A673 (cell line): ENCODE data around the gene UNC13C. TPM values are rescaled to one million over a fixed set of nuclear protein-coding genes. Genes with fewer than 3 reads are reported as not detected.

Experiments
- BruUV-seq: library from RNA; stranded (reverse); fragments of 400-500 nt; replicated peaks from 2 replicates; lab custom pipeline; 2021; lab: Mats Ljungman, UMichigan
- CTCF ChIA-PET: fragments of 300-600 bp; sonication (Branson Sonifier 250); formaldehyde crosslinking; loops from one replicate; lab custom pipeline; 2022; ENCODE audit warnings: antibody characterized with exemption; lab: Charles Lee
- POLR2A ChIA-PET: fragments of 300-600 bp; sonication (Branson Sonifier 250); formaldehyde crosslinking; loops from one replicate; lab custom pipeline; 2022; ENCODE audit warnings: antibody characterized with exemption; ENCODE audit not compliant: low non-redundant PET; lab: Charles Lee
- DNase-seq: peaks from one replicate; pipeline ENCODE4 v3.0.0-alpha.2; 2015; ENCODE audit warnings: low spot score
- H3K27ac ChIP-seq: fragments of 200-600 bp; sonication (generic); 2 replicates; pipeline ENCODE4 v1.5.1; 2016; ENCODE audit warnings: mixed run types, low read depth, mild to moderate bottlenecking, mixed read lengths, antibody characterized with exemption, low read length; ENCODE audit not compliant: poor library complexity, severe bottlenecking
- H3K27me3 ChIP-seq: fragments of 200-600 bp; sonication (generic); replicated peaks from 2 replicates; pipeline ENCODE4 v1.6.1; 2017; ENCODE audit warnings: mixed run types, low read depth, mild to moderate bottlenecking, mixed read lengths, antibody characterized with exemption, low read length; ENCODE audit not compliant: insufficient read depth, poor library complexity
- H3K36me3 ChIP-seq: fragments of 200-600 bp; sonication (generic); 2 replicates; pipeline ENCODE4 v1.6.1; 2016; ENCODE audit warnings: mixed run types, mild to moderate bottlenecking, mixed read lengths, antibody characterized with exemption, low read length; ENCODE audit not compliant: insufficient read depth, poor library complexity, severe bottlenecking
- H3K4me1 ChIP-seq: fragments of 200-600 bp; sonication (generic); 2 replicates; pipeline ENCODE4 v1.6.1; 2017; ENCODE audit warnings: mixed run types, mild to moderate bottlenecking, mixed read lengths, antibody characterized with exemption, low read length; ENCODE audit not compliant: insufficient read depth, poor library complexity, severe bottlenecking
- H3K4me3 ChIP-seq: fragments of 200-600 bp; sonication (generic); 2 replicates; pipeline ENCODE4 v1.5.1; 2016; ENCODE audit warnings: low read depth, mixed run types, mild to moderate bottlenecking, mixed read lengths, low read length; ENCODE audit not compliant: poor library complexity, severe bottlenecking
- H3K9me3 ChIP-seq: fragments of 200-600 bp; sonication (generic); 2 replicates; pipeline ENCODE4 v1.6.1; 2016; ENCODE audit warnings: mixed run types, low read depth, mild to moderate bottlenecking, mixed read lengths, antibody characterized with exemption, low read length; ENCODE audit not compliant: poor library complexity, severe bottlenecking
- EZH2 ChIP-seq: fragments of 200-600 bp; sonication (generic); IDR thresholded peaks from 2 replicates; pipeline ENCODE4 v1.6.1; 2017; ENCODE audit warnings: borderline replicate concordance, low read depth, mild to moderate bottlenecking, mixed read lengths, antibody characterized with exemption, low read length; ENCODE audit not compliant: poor library complexity, severe bottlenecking
- intact Hi-C: fragments of 100-400 bp; cut with micrococcal nuclease; formaldehyde crosslinking; loops from one replicate; pipeline ENCODE4 v1.10.0; 2022; ENCODE audit not compliant: unreplicated experiment
- total RNA-seq: library from RNA; stranded (reverse); gene quantifications from 2 replicates; pipeline ENCODE4 v1.2.3, GENCODE V29; 2021
- TF ChIP-seq, protein P1 (sequence below): fragments of 300-800, 200-600 bp; sonication (generic); conservative IDR thresholded peaks from 2 replicates; pipeline ENCODE4 v1.5.1; 2017; ENCODE audit warnings: low read depth, mild to moderate bottlenecking, antibody characterized with exemption, low read length, moderate library complexity, mixed read lengths

The UNC13C gene
- total RNA-seq, 1 experiment from 2014 or later = not detected

DNA sequence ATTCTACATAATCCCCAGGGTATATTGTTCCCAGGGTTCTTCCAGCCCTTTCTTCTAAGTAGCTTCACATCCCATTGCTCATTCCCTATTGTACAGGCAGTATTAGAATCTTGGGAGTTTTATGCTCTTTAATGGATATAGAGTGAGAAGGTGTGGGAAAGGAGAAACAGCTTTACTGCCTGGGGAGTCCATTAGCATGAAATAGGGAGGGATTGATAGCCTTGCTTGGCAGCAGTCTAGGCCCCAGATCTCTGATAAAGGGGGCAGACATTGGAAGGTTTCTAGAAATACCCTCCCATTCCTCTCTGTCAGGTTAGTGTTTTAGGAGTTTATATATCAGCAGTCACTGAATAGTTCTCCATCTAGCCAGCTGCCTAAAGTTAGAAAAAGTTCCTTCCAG, 334.3 kb downstream of the UNC13C start:
- no peak for TF ChIP-seq EZH2
- TF ChIP-seq, protein P1, sequence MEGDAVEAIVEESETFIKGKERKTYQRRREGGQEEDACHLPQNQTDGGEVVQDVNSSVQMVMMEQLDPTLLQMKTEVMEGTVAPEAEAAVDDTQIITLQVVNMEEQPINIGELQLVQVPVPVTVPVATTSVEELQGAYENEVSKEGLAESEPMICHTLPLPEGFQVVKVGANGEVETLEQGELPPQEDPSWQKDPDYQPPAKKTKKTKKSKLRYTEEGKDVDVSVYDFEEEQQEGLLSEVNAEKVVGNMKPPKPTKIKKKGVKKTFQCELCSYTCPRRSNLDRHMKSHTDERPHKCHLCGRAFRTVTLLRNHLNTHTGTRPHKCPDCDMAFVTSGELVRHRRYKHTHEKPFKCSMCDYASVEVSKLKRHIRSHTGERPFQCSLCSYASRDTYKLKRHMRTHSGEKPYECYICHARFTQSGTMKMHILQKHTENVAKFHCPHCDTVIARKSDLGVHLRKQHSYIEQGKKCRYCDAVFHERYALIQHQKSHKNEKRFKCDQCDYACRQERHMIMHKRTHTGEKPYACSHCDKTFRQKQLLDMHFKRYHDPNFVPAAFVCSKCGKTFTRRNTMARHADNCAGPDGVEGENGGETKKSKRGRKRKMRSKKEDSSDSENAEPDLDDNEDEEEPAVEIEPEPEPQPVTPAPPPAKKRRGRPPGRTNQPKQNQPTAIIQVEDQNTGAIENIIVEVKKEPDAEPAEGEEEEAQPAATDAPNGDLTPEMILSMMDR = no peak
- Histone ChIP-seq H3K27ac (no peak overlapping the region), H3K9me3 (peaks cover 17% of the 10 kb centered on the region), H3K4me1 (no peaks in the 10 kb centered on the region), H3K27me3 (no peaks in the 10 kb centered on the region), H3K36me3 (no peaks in the 10 kb centered on the region), H3K4me3 (no peak overlapping the region)
- POLR2A ChIA-PET = no interaction called here
- intact Hi-C loops = no loop called here
- CTCF ChIA-PET = no interaction called here
- DNase-seq = no peak
- BruUV-seq = no TSS peak

DNA sequence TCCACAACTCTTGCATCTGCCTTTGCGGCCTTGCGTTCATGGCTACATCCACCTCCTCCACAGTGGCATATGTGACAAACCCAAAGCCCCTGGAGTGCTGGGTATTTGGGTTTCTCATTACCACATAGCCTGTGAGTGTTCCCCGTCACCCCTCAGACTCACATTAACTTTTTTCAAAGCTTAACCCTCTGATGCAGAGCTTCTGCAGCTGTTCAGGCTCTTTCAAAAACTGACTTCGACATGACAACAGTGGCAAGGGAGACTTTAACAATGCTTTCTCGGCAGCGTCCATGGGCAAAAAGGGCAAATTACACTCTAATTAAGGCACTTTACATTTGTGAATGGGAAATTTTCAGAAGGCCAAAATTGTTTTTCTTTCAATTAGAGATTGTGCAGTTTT, 343.2 kb downstream of the UNC13C start:
- Histone ChIP-seq H3K36me3 (no peaks in the 10 kb centered on the region), H3K27ac (no peak overlapping the region), H3K9me3 (peaks cover 8% of the 10 kb centered on the region), H3K27me3 (no peaks in the 10 kb centered on the region), H3K4me1 (no peaks in the 10 kb centered on the region), H3K4me3 (no peak overlapping the region)
- BruUV-seq = no TSS peak
- no peak for TF ChIP-seq EZH2
- TF ChIP-seq, protein P1 = no peak
- ChIA-PET CTCF (no interaction called here), POLR2A (no interaction called here)
- no peak for DNase-seq
- intact Hi-C loops = no loop called here

DNA sequence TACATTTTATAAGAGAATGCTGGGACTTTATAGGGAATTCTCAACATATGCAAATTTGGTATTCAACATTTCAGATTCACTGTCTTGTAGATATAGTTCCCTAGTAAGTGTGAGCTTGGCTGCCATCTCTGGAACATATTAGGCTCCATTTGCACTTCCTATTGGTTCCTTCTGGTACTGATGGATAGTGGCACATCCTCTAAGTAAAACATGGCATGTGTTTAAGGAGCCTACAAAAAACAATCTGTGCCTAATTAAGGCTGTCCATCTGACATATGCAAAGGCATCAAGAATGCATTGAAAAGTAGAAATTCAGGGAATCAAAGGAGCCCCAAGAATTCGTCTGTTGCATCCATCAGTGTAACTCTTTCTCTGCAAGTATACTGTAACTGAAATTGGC, 344.1 kb downstream of the UNC13C start:
- Histone ChIP-seq H3K27ac (no peak overlapping the region), H3K4me3 (no peak overlapping the region), H3K36me3 (no peaks in the 10 kb centered on the region), H3K4me1 (no peaks in the 10 kb centered on the region), H3K27me3 (no peaks in the 10 kb centered on the region), H3K9me3 (peaks cover 8% of the 10 kb centered on the region)
- CTCF ChIA-PET = no interaction called here
- POLR2A ChIA-PET = no interaction called here
- TF ChIP-seq EZH2 = no peak
- TF ChIP-seq, protein P1 = no peak
- no peak for DNase-seq
- BruUV-seq = no TSS peak
- intact Hi-C loops = no loop called here
